ENCODE results near the gene CDC42BPB. TPM values are rescaled to one million over a fixed set of nuclear protein-coding genes. Genes with fewer than 3 reads are reported as not detected.
A peak's percentile ranks its signal among the peaks of the same experiment; 100 is the strongest.

The CDC42BPB gene
- total RNA-seq, 1 experiment from 2014 or later: 103 TPM

DNA sequence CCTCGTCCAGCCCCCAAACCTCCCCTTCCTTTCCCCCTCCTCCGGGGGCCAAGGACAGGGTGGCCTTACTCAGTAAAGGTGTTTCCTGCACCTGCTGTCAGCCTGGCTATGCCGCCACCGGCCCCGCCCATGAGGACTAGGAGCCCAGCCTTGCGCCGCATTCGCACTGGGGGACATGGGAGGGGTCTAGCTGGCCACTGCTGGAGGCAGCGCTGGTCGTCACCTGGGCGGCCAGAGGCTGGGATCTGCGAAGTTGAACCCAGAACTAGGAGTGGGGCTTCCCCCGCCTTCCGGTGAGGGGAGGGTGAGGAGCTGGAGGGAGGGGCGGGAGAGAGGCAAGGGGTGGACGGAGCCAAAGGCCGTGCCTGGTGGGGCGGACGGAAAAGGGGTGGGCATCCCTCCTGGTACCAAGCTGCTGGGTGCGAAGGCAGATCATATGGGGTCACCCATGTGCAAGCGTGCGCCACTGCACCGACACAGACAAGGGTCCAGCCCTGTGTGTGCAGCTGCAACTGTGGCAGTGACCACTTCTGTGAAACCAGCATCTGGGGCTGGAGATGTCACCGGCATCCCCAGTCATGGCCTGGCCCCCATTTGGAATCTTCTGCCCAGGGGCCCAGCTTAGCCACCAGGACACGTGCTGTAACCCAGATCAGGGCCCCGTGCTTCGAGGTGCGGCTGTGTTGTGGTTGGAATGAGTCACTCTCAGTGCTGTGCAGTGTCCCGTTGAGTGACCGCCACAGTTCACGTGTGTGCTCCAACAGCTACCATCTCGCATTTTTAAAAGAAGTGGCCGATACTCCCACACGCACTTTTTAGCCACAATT lies 126.4 kb downstream of the CDC42BPB start:
- Histone ChIP-seq H2BK15ac (ENCODE audit: low read depth, low read length) (no peak overlapping the region), H3K23me2 (ENCODE audit: insufficient read length, low read depth, low read length, poor library complexity, severe bottlenecking) (peaks cover 25% of the 10 kb centered on the region), H3K27ac (ENCODE audit: insufficient read length, low read depth, low read length) (no peak overlapping the region), H3K27me3 (ENCODE audit: insufficient read depth, low read length) (peaks cover 12% of the 10 kb centered on the region), H3K23ac (ENCODE audit: insufficient read length, low read depth, low read length) (no peak overlapping the region), H2BK120ac (ENCODE audit: low read depth, low read length, poor library complexity, severe bottlenecking) (no peak overlapping the region), H3K4me1 (ENCODE audit: insufficient read depth, low read length) (no peaks in the 10 kb centered on the region), H2AFZ (ENCODE audit: low read length) (no peak overlapping the region), H3T11ph (ENCODE audit: low read length) (no peak overlapping the region), H3K79me2 (ENCODE audit: insufficient read depth, low read length) (no peaks in the 10 kb centered on the region), H2BK12ac (ENCODE audit: insufficient read length, low read depth, low read length) (no peak overlapping the region), H2AK5ac (ENCODE audit: insufficient read length, low read length) (no peak overlapping the region), H3K4me2 (ENCODE audit: insufficient read depth, insufficient read length, low read length) (no peak overlapping the region), H3K9me3 (ENCODE audit: control insufficient read depth, low read depth, low read length) (no peaks in the 10 kb centered on the region), H3K56ac (ENCODE audit: insufficient read length, low read depth, low read length) (no peak overlapping the region), H3K14ac (ENCODE audit: insufficient read depth, low read length) (no peak overlapping the region; the same call in 1 of the 2 replicates), H3K79me1 (ENCODE audit: insufficient read depth, low read depth, low read length, poor library complexity, severe bottlenecking) (no peaks in the 10 kb centered on the region), H3K9ac (ENCODE audit: extremely low read depth, insufficient read length, low read length) (no peak overlapping the region), H4K8ac (replicated peaks; ENCODE audit: insufficient read length, low read depth, low read length) (no peak overlapping the region), H4K5ac (ENCODE audit: insufficient read length, low read depth, low read length) (no peak overlapping the region), H2BK20ac (ENCODE audit: low read depth, low read length, poor library complexity, severe bottlenecking) (no peak overlapping the region), H3K4ac (ENCODE audit: low read depth, low read length) (no peak overlapping the region), H3K18ac (ENCODE audit: insufficient read length, low read depth, low read length) (no peak overlapping the region), H4K91ac (ENCODE audit: insufficient read length, low read depth, low read length) (no peak overlapping the region), H2BK5ac (ENCODE audit: insufficient read length, low read length) (no peak overlapping the region), H4K20me1 (ENCODE audit: control insufficient read depth, insufficient read depth, insufficient read length) (no peaks in the 10 kb centered on the region)
- H3K36me3 Mint-ChIP-seq (ENCODE audit: insufficient read depth in 1 of 3, low read depth in 3 of 3): peaks cover 2 to 34% (median 10%) of the 10 kb centered on the region in 3 experiments; a peak in 6 of 7 replicates
- DNase-seq: peak; percentile 81
- no peak for TF ChIP-seq CTCF (conservative IDR thresholded peaks at IDR 0.05)
- peaks cover 10 to 12% of the 10 kb centered on the region in 2 experiments for H3K4me1 Mint-ChIP-seq
- no CpG with 5 or more reads among the region's 34 CpGs for WGBS (ENCODE audit: extremely low coverage, insufficient read length, low lambda C conversion rate)
- H3K4me3 Mint-ChIP-seq: peak overlapping the region; percentile 14 to 35; a peak in 4 of 5 replicates
- H3K27ac Mint-ChIP-seq: no peak overlapping the region
- no peaks in the 10 kb centered on the region; a peak in 1 of 5 replicates for H3K9me3 Mint-ChIP-seq
- H3K27me3 Mint-ChIP-seq (ENCODE audit: low read depth): peaks cover 46% of the 10 kb centered on the region

Data from H9 (cell line).